ENCODE results near the gene EPM2AIP1.
"Not testable (repeated sequence)": the region's sequence is repeated elsewhere in the genome, so short reads cannot be mapped to it uniquely, and the experiment has no call there.

EPM2AIP1 gene

GRCh38 chr3:36993326-36994283 lies 674 bp upstream of the EPM2AIP1 start, which contains the start of gene MLH1:
Gene MLH1 (plus strand): TSS chr3:36993518. CDS start chr3:36993548, 30 bp downstream.
- DNase-seq (ENCODE audit: low read depth), result peak; percentile 100

DNA sequence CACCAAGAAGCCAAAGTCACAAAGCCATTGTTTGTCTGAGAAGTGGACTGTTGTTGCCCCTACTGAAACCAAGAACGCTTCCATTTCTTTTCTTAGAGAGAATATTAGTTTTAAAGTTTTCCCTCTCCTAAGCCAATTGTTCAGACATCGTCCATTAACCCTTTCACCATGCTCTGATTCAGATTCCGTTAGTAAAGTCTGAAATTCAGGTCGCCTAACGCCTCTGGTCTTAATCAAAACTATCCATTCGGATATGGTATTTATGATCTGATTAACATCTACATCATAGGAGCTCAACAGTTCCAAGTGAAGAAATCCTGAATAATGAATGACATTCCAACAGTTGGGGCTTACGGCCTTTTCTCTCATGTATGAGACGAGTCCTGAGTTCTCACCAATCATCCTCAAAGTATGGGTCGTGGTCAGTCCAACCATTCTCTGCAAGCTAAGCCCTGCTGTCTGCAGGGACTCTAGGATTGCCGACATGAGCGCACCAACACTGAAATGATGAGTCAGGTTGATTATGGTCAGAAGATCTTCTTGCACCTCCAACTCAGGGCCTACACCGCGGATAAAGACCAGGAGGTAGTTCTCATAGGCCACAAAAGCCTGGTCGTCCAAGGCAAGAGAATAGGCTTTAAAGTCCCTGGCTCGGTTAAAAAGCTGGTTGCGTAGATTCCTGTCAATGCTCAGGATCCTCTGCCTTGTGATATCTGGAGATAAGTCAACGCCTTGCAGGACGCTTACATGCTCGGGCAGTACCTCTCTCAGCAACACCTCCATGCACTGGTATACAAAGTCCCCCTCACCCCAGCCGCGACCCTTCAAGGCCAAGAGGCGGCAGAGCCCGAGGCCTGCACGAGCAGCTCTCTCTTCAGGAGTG lies 767 bp downstream of the EPM2AIP1 start:
- DNase-seq (ENCODE audit: low read depth), result peak; percentile 82

GRCh38 chr3:36991147-36991546 lies 1.8 kb downstream of the EPM2AIP1 start:
- no peak for DNase-seq (ENCODE audit: low read depth)

GRCh38 chr3:36989568-36989967 lies 3.4 kb downstream of the EPM2AIP1 start:
- no peak for DNase-seq (ENCODE audit: low read depth)

GRCh38 chr3:36989005-36989404 lies 3.9 kb downstream of the EPM2AIP1 start:
- no peak for DNase-seq (ENCODE audit: low read depth)

DNA sequence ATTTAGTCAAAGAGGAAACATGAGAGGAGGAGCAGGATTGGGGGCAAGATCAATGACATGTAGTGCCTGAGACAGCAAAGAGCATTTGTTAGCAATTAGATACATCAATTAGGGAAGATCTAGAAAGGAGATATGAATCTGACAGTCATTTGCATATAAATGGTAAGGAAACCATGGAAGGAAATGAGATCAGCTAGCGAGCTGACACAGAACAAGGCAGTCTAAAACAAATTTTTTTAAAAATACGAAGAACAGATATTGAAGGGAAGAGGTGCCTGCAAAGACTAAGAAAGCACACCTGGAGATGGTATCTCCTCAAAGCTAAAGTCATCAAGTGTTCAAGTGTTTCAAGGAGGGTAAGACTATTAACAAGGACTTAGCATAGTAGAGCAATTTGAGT lies 4.6 kb downstream of the EPM2AIP1 start:
- DNase-seq (ENCODE audit: low read depth), result no peak

GRCh38 chr3:36981006-36981405 lies 11.9 kb downstream of the EPM2AIP1 start:
- no peak for DNase-seq (ENCODE audit: low read depth)

DNA sequence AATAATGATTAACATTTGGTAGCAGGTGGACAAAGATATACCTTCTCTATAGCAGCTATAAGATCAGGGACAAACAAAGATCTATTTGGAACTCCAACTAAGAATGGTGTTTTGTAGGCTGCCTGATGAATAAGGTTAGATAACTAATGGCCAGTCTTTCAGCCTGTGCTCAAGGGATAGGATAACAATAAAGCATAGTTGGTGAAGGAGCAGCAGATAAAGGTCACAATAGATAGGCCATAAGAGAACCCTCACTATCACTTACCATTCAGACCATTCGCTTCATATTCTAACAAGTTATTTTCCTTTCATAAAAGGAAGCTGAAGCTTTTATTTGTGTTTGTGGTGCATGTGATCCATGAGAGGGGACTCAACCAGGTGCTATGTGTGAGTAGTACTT lies 19.8 kb downstream of the EPM2AIP1 start:
- DNase-seq (ENCODE audit: low read depth), result no peak

- no peak for DNase-seq (ENCODE audit: low read depth)
Observed at GRCh38 chr3:36972163-36972562, 20.8 kb downstream of the EPM2AIP1 start.

- peak; percentile 92 for DNase-seq (ENCODE audit: low read depth)
Observed at GRCh38 chr3:36969540-36970432, 23.1 kb downstream of the EPM2AIP1 start.

- DNase-seq (ENCODE audit: low read depth), result no peak
Observed at GRCh38 chr3:36969085-36969484, 23.8 kb downstream of the EPM2AIP1 start.

DNA sequence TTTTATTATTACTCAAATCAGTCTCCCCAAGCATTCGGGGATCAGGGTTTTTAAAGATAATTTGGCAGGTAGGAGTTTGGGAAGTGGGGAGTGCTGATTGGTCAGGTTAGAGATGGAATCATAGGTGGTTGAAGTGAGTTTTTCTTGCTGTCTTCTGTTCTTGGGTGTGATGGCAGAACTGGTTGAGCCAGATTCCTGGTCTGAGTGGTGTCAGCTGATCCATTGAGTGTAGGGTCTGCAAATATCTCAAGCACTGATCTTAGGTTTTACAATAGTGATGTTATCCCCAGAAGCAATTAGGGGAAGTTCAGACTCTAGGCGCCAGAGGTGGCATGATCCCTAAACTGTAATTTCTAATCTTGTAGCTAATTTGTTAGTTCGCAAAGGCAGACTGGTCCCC lies 27.5 kb downstream of the EPM2AIP1 start:
- no peak for DNase-seq (ENCODE audit: low read depth)

DNA sequence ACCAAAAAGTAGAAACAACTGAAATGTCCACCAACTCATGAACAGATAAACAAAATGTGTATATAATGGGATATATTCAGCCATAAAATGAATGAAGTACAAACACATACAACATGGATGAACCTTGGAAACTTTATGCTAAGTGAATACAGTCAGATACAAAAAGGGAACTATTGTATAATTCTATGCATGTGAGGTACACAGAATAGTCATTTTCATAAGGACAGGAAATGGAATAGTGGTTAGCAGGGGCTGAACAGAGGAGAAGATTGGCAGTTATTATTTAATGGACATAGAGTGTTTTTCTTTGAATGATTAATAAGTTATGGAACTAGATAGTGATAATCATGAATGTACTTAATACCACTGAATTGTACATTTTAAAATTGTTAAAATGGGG lies 28.1 kb downstream of the EPM2AIP1 start:
- DNase-seq (ENCODE audit: low read depth), result no peak

DNA sequence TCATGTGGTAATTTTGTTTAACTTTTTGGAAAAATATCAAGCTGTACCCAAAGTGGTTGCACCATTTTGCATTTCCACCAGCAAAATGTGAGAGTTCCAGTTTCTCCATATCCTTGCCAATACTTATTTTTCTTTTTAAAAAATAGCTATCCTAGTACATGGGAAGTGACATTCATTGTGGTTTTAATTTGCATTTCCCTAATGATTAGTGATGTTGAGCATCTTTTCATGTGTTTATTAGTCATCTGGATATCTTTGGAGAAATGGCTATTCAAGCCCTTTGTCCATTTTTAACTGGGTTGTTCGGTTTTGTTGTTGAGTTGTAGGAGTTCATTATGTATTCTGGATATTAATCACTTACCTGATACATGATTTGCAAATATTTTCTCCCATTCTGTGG lies 28.6 kb downstream of the EPM2AIP1 start:
- DNase-seq (ENCODE audit: low read depth), result no peak

- not testable (repeated sequence) for DNase-seq (ENCODE audit: low read depth)
Observed at GRCh38 chr3:36963008-36963407, 29.9 kb downstream of the EPM2AIP1 start.

GRCh38 chr3:36960502-36960901 lies 32.4 kb downstream of the EPM2AIP1 start:
- DNase-seq (ENCODE audit: low read depth), result no peak

GRCh38 chr3:36959821-36960220 lies 33.1 kb downstream of the EPM2AIP1 start:
- DNase-seq (ENCODE audit: low read depth), result no peak

DNA sequence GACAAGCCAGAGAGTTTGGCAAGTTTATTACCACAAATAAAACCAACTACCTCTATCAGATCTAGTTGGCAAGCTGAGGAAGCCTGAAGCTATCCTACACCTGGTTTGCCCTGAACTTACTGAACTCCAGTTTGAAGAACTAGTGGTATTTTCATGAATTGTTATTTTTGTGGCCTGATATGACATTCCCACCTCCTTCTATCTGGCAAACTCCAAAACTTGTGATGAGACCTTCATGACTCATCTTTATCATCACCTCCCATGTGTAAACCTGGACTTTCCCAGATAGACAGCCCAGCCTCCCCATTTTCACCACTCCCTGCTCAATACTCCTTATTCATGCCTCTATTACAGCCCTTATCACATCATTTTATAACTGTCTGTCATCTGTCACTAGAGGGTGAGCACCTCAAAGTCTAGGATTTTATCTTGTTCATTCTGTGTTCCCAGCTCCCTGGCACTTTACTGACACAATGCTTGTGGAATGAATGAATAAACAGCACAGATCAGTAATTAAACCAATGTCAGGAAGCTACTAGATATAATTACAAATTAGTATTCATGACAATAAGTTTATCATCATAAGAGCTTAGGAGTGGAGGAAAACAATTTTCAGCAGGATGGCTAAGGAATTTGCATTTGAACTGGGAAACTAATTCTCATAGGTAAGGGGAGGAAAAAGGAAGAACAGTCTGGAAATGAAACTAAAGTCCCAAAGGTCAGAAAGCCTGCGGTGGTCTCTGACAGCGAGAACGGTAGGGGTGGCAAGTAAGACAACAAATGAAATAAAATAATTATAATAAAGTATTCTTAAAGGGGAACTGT lies 34.9 kb downstream of the EPM2AIP1 start:
- peak; percentile 77 for DNase-seq (ENCODE audit: low read depth)

- DNase-seq (ENCODE audit: low read depth), result no peak
Observed at GRCh38 chr3:36957063-36957462, 35.9 kb downstream of the EPM2AIP1 start.

GRCh38 chr3:36956155-36956554 lies 36.8 kb downstream of the EPM2AIP1 start:
- no peak for DNase-seq (ENCODE audit: low read depth)
